GM18499 (cell line): ENCODE results near the gene IQGAP3.
"Not testable (repeated sequence)": the region's sequence is repeated elsewhere in the genome, so short reads cannot be mapped to it uniquely, and the experiment has no call there.

Source experiments
- ATAC-seq: cut with Tn5 transposase; IDR thresholded peaks from one replicate; pipeline ENCODE4 v1.9.1; 2021; ENCODE audit warnings: moderate number of reproducible peaks; ENCODE audit not compliant: insufficient read depth, unreplicated experiment

The IQGAP3 gene

DNA sequence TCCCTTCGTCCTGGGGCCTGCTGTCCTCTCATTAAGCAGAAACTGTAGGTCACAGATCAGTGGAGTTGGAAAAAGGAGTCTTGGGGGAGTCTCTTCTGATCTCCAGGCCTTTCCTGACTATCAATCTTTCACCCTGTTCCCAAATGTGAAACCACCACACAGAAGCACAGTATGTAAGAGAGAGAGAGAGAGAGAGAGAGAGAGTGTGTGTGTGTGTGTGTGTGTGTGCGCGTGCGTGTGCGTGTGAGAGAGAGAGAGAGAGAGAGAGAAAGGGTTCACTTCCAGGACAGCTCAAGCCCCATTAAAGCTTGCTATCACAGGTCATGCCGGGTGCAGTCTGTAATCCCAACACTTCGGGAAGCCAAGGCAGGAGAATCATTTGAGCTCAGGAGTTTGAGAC is 5.7 kb upstream of the IQGAP3 start:
- ATAC-seq = no peak

DNA sequence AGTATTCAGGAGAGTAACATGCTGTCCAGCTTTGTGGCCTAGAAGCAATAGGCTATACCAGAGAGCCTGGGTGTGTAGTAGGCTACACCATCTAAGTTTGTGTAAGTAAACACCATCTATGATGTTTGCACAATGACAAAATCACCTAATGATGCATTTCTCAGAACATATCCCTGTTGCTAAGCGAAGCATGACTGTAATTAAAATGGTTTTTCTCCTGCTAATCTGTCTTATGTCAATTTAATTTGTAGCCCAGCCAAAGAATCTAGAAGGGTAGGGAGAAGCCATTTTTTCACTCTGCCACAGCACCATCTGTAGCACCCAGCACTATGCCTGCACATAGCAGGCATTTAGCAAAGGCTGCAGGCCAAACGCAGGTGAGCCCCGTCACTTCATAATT is 5.2 kb upstream of the IQGAP3 start:
- ATAC-seq = no peak

DNA sequence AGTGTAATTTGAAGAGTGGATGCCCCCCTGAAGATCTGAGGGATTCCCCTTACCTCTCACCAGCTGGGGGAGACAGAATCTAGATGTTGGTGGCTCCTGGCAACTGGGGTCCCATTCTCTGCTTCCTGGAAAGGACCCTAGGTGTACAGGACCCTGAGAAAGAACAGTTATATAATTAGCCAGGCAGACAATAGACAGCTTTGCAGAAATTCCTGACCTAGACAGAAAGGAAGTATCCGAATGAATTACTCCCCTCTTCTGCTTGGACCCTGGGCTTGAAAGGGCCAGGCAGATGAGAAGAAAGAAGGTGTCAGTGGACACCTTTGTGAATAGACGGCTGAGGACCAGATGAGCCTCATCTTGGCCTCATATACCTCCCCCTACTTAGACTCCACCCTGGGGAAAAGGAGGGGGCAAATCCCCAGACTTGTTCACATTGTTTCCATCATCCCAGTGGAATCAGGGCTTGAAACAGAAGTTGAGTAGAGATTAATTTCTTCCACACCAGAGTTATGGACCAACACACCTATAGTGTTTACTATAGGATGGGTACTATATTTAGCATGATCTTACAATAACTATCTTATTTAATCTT is 1.8 kb upstream of the IQGAP3 start:
- no peak for ATAC-seq

DNA sequence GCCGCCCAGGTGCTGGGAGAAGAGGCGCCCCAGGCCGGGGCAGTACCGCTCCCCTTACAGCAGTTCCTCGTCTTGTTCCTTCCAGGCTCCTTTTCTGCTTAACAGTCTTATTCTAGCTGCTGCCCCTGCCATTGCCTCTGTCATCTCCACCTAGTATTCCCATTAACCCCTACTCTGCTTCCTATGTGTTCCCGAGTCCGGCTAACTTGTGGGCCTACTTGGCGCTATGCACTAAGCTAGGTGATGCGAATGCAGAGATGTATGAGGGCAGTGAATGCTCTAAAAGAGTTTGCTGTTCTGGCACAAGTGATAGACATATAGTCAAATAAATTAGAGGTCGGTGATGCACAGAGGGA is 276 bp upstream of the IQGAP3 start:
- ATAC-seq = no peak

DNA sequence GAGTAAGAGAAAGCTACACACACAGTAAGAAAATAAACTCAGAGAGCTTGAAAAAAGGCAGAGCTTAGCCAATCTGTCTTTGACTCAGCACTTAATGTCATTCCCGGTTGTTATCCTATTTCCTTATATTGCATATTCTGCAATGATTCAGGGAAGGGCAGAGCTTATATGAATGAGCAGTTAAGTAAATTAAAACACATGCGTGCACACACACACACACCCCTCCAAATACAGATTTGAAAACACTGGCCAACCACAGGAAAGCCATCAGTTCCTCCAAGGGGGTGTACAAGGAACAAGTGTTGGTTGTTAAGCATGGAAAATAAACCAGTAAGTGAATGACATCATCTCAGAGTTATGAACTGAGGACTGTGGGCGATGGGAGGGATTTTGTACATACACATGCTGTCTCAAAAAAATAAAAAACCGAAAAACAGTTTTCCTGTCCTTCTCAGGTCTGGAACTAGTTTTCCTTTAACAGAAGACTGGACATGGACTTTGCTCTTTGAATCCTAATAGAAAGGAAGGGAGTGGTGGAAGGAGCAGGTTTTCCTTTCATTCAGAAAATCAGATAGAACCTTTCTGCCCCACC is 1.0 kb downstream of the IQGAP3 start:
- no peak for ATAC-seq

DNA sequence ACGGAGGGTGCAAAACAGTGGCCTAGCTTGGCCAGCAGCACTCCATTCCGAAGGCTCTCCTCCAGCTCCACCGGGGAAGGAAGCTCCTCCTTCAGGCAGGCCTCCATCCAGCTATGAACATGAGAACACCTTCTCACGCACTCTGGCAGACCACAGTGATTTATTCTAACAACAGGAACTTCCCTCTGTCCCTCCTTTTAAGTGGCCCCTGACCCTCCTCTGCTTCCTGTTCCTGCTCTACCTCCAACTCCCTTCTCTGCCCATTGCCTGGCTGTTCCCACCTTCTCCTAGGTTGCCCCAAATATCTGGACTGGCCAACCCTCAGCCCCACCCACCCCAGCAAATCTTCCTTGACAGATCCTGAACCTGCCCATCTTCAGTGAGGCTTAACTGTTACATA is 5.9 kb downstream of the IQGAP3 start:
- no peak for ATAC-seq

DNA sequence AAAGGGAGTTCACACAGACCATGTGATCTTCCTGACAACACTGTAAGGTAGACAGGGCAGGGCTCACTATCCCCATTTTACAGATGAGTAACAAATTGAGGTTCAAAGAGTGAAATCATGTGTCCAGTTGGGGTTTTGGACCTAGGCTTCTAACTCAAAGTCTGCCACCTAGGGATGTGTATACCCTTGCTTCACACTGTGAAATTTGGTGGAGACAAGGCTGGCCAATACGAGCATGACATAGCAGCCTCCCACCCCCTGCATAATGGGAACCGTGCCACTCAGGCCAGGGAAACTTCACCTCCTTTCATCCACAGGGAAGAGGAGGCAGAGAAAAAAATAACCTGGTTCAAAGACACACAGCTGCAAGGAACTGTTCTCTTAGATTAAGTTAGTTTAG is 6.8 kb downstream of the IQGAP3 start:
- no peak for ATAC-seq

DNA sequence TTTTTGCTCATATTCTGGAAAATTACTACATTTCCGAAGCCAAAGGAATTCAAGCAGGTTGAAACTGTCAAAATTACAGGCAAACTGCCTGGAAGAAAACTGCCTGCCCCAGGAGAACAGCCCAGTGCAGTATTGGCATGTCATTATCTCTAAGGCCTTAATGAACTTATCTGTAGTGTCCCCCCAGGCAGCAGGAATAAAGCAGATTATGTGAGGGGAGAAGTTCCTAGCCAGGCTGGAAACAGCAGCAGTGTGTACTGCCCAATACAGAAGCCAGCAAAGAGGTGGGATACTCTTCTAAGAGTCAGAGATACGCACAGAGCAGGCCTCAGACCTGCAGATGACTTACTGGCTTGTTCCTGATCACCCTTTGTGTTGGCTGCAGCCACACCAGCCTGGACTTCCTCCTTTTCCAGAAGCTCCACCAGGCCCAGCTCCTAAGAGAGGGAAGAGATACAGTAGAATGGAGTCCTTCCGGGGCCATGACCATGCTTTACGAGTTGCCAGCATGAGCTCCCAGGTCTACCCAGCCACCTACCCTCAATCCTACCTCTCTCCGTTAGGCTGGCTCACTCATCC is 11.7 kb downstream of the IQGAP3 start:
- ATAC-seq = no peak

DNA sequence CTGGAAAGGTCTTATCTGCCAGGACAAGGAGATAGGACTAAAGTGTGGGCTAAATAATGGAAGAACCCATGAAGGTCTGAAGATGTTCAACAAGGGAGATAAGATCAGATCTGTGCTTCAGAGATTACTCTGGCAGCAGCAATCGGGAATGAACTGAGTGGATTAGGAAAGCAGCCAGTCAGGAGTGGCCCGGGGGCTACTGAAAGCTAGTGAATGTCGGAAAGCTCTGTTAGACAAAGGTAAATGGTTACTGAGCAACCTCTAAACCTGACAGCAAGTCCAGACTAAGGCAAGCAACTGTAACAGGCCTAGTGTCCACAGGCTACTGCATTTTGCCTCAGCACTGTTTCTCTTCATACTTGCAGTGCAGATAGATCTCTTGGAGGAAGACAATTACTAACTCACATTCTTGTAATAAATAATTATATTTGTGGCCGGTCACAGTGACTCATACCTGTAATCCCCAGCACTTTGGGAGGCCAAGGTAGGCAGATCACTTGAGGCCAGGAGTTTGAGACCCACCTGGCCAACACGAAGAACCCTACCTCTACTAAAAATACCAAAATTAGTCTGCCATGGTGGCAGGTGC is 12.5 kb downstream of the IQGAP3 start:
- no peak for ATAC-seq

DNA sequence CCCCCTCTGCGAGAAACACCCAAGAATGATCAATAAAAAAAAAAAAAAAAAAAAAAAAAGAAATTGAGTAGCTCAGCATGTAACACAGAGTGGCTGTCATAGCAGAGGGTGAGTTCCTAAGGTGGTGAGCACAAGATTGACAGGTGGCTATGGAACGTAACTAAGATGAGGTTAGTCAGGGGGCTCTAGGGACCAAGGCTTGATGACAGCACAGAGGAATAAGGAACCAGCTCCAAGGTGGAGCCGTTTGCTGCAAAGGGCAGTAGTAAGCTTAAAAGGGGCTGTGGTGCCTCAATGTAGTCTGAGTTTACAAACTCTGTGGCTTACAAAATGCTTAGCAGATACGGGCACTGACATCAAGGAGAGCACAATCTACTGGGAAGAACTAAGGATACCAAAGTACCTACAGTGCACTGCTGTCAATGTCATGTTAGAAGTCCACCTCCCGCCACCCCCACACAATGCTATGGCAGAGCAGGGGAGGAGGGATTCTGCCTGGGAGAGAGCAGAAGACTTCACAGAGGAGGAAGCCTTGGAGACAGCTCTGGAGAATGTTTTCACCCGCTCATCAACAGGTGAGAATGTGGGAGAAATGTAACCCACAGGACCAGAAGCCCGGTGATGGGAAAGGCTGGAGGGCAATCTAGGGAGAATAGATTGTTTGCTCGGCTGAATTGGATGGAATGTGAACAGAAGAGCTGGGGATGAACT is 13.1 kb downstream of the IQGAP3 start:
- ATAC-seq = no peak

DNA sequence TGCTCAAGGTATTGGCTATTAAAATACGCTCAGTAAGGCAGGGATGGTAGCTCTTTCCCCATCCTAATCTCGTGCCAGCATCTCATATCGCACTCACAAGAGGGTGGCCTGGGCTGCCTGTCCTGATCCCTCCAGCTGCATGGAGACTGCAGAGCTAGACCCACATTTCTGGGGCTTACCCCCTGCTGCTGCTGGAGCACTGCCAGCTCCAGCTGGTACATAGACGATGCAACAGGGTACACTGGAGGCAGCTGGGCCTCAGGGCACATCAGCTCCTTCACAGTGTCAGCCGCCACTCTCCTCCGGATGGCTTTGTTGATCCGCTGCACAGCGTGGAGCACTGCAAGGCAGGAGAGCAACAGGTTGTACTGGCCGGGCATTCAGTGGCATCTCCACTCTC is 16.0 kb downstream of the IQGAP3 start:
- no peak for ATAC-seq

DNA sequence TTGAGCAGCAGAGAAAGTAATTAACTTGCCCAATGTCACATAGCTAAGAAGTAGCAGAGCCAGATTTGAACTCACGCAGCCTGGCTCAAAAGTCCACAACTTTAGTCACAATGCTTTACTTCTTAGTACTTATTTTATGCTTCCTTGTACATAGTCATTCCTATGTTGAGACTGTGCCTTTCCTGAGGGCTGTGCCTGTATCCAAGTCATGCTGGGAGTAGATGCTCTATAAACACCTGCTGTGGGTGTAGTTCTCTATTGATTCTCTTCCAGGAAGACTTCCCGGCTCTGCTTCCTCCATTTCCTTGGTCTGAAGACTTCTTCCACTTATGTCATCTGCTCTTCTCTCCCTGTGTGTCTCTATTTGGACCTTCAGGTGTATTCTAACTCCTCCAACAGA is 16.6 kb downstream of the IQGAP3 start:
- no peak for ATAC-seq

DNA sequence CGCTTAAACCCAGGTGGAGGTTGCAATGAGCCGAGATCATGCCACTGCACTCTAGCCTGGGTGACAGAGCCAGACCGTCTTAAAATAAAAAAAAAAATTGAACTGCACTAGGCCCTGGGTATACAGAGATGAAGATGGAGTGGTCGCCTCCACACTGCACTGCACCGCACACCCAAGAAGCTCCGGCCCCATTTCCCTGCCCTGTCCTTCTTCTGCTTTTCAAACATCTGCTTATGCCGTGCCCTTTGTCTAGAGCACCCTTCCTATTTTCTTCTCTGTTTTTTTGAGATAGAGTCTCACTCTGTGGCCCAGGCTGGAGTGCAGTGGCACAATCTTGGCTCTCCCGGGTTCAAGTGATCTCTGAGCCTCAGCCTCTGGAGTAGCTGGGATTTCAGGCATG is 17.4 kb downstream of the IQGAP3 start:
- ATAC-seq = no peak

DNA sequence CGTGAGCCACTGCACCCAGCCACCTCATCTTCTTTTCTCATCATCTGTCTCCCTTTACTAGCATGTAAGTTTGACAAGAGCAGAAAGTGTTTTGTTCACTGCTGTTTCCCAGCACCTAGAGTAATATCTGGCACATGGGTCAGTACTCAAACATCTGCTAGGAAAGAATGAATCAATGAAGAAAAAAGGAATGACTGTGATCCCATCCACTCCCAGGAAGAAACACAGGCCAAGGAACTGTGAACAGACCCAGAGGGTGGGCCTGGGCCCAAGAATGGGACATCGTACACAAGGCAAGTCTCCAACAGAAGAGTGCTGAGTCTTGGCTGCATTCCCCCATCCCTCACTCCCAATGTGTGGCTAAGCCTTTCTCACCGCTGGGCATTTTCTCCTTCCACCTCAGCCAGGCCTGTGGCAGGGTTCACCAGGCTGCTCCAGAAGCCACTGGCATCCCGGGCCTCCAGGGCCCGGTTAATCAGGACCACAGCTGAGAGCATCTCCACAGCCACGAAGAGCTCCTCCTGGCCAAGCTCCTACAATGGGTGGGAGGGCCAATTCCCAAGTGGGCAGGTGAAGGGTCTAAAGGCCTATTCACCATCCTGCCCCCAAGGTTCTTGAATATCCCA is 18.4 kb downstream of the IQGAP3 start:
- ATAC-seq = no peak

DNA sequence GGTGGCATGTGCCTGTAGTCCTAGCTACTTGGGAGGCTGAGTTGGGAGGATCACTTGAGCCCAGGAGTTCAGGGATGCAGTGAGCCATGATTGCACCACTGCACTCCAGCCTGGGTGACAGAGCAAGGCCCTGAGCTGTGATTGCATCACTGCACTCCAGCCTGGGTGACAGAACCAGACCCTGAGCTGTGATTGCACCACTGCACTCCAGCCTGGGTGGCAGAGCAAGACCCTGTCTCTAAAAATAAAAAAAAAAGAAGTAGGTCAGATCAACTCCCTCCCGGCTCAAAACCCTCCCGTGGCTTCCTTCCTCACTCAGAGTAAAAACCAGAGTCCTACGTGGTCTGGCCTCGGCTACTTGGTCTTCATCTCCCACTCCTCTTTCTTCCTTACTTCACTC is 19.4 kb downstream of the IQGAP3 start:
- ATAC-seq = not testable (repeated sequence)

DNA sequence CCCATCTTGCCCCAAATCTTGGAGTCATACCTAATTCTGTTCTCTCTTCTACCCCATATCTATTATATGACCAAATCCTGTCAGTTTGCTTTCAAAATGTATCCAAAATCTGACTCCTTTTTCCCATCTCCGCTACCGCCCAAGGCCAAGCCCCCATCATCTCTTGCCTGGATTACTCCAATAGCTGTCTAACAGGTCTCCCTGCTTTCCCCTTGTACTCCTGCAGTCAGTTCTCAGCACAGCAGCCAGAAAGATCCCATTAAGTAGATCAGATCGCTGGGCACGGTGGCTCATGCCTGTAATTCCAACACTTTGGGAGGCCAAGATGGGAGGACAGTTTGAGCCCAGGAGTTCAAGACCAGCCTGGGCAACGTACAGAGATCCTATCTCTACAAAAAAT is 19.8 kb downstream of the IQGAP3 start:
- ATAC-seq = no peak

DNA sequence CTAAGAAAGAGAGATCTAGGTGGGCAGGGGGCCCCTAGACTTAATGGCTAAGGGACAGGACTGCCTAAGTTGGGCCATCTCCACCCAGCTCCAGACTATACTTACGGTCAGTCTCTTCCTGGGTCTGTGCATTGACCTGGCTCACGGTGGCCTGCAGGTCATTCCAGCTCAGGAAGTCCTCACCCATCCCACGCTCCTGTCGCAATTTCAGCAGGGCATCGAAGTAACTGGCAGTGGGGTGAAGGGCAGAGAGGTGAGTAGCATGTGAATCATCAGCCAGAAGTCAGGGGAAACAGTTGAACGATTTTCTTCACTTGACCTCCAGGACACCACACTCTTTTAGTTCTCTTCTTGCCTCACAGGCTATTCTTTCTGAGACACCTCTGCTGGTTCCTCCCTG is 20.5 kb downstream of the IQGAP3 start:
- ATAC-seq = no peak

DNA sequence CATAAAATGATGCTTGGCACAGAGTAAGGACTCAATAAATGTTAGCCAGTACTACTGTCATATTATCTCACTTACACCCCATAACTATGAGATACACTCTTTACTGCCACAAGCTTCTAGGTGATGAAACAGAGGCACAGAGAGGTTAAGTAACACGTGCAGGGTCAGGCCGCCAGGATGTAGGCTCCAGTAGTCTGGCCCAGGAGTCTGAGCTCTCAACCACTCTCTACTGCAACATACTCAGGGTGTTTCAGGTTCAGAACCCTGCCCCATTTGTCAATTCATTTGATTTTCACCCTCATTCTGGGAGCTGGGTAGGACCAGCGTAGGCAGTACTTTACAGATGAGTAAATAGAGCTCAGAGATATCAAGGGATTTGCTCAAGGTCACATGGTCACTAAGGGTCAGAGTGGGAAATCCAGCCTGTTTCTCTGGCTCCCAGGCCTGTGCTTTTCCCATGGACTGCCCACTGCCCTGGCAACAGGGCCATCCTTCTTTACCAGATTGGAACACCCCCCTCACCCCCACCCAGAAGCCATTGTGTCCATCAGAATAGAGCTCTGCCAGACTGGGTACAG is 21.2 kb downstream of the IQGAP3 start:
- no peak for ATAC-seq

DNA sequence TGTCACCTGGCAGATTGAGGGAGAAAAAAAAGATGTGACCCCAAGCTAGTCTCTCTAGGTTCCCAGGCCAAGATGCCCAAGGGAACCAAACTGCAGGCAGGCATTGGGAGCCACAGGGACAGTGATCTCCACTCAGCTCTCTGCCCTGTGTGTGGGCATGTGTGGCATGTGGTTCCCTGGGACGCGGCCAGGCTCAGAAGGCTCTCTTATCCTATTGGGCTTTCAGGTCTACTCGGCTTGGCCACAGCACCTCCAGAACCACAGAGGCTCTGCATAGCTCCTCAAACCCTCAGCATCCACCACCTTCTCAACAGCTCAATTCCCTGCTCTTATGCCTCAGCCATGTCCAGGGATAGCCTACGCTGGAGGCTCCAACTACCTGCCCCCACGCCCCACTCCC is 22.0 kb downstream of the IQGAP3 start:
- no peak for ATAC-seq

DNA sequence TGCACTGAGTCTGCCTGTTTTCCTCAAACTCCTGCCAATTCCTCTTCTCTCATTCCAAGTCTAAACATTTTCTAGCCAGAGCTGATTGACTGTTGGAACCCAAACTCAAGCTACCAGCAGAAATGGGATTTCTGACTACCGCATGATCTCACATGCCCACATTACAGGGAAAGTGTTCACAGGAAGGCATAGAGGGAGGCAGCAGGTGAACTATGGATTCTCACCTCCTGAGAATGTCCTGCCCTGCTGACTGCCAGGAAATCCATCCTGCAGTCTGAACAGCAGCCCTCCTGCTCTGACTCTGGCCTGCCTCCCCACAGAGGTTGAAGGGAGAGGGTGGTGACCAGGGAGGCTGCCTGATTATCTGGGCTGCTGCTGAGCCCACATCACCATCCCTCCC is 22.5 kb downstream of the IQGAP3 start:
- ATAC-seq = no peak

DNA sequence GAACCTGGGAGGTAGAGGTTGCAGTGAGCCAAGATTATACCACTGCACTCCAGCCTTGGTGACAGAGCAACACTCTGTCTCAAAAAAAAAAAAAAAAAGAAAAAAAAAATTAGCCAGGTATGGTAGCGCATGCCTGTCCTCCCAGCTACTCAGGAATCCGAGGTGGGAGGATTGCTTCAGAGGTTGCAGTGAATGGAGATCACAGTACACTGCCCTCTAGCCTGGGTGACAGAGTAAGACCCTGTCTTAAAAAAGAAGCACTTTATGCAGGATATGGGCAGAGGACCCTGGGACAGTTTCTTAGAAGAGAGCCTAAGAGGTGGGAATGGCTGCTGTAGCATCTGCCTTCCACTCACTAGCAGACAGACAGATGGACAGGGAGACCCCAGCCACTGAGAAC is 23.0 kb downstream of the IQGAP3 start:
- ATAC-seq = no peak
